ENCODE data around the gene CAPN14. TPM values are rescaled to one million over a fixed set of nuclear protein-coding genes. Genes with fewer than 3 reads are reported as not detected.

Gene CAPN14
- total RNA-seq, 1 donor from 2014 or later: 0.14 TPM

DNA sequence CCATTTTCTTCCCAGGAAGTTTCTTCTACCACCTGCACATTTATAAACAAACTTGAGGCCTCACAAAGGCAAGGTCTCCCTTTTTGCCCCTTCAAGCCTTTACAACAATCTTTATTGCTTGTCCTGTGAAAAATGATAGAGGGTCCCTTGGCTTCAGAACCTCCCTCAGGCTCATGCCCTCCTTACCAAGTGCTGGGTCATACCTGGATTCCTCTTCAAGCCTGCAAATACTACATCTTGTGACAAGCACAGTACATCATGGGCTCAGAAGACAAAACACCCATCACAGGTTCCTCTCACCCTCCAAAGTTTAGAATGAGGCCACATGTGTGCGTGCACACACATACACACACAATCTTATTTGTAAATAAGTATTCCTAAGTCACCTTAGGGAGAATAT, 9.1 kb downstream of the CAPN14 start:
- TF ChIP-seq, protein P1, sequence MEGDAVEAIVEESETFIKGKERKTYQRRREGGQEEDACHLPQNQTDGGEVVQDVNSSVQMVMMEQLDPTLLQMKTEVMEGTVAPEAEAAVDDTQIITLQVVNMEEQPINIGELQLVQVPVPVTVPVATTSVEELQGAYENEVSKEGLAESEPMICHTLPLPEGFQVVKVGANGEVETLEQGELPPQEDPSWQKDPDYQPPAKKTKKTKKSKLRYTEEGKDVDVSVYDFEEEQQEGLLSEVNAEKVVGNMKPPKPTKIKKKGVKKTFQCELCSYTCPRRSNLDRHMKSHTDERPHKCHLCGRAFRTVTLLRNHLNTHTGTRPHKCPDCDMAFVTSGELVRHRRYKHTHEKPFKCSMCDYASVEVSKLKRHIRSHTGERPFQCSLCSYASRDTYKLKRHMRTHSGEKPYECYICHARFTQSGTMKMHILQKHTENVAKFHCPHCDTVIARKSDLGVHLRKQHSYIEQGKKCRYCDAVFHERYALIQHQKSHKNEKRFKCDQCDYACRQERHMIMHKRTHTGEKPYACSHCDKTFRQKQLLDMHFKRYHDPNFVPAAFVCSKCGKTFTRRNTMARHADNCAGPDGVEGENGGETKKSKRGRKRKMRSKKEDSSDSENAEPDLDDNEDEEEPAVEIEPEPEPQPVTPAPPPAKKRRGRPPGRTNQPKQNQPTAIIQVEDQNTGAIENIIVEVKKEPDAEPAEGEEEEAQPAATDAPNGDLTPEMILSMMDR (IDR thresholded peaks at IDR 0.05; ENCODE audit: insufficient read depth, low read depth, low read length): no peak
- TF ChIP-seq EZH2 (IDR thresholded peaks at IDR 0.05; ENCODE audit: insufficient read depth, low read length): no peak
- Mint-ChIP-seq H3K4me3 (ENCODE audit: unreplicated experiment) (no peak overlapping the region), H3K27me3 (ENCODE audit: low read depth, unreplicated experiment) (peaks cover 14% of the 10 kb centered on the region), H3K9me3 (ENCODE audit: unreplicated experiment) (no peaks in the 10 kb centered on the region), H3K36me3 (ENCODE audit: low read depth, unreplicated experiment) (no peaks in the 10 kb centered on the region), H3K27ac (ENCODE audit: unreplicated experiment) (no peak overlapping the region), H3K4me1 (ENCODE audit: low read depth, unreplicated experiment) (peaks cover 6% of the 10 kb centered on the region)
- H3K4me1 ChIP-seq (ENCODE audit: insufficient read depth, low read length): no peaks in the 10 kb centered on the region
- no peak overlapping the region for H3K4me3 ChIP-seq (ENCODE audit: insufficient read depth, low read depth, low read length)
- no peaks in the 10 kb centered on the region for H3K9me3 ChIP-seq (ENCODE audit: insufficient read depth, low read depth, low read length)
- H3K79me2 ChIP-seq (ENCODE audit: insufficient read depth, low read length): no peaks in the 10 kb centered on the region
- no peak overlapping the region for H3K9ac ChIP-seq (ENCODE audit: low read length)
- H3K27me3 ChIP-seq (ENCODE audit: insufficient read depth, low read length): no peaks in the 10 kb centered on the region
- H2AFZ ChIP-seq (ENCODE audit: low read depth, low read length): no peak overlapping the region
- no peak overlapping the region for H3K4me2 ChIP-seq (ENCODE audit: low read length)
- H3K36me3 ChIP-seq (ENCODE audit: insufficient read depth, low read length): no peaks in the 10 kb centered on the region
- FAIRE-seq: no peak
- H3K27ac ChIP-seq (ENCODE audit: low read depth, low read length): no peak overlapping the region
- no peaks in the 10 kb centered on the region for H4K20me1 ChIP-seq (ENCODE audit: insufficient read depth, low read length)
- DNase-seq (ENCODE audit: low read depth): no peak

GRCh38 chr2:31207790-31208189, 9.5 kb downstream of the CAPN14 start:
- peaks cover 2% of the 10 kb centered on the region for H3K4me1 Mint-ChIP-seq (ENCODE audit: low read depth, unreplicated experiment)
- FAIRE-seq: no peak
- Histone ChIP-seq H4K20me1 (ENCODE audit: insufficient read depth, low read length) (no peaks in the 10 kb centered on the region), H3K36me3 (ENCODE audit: insufficient read depth, low read length) (no peaks in the 10 kb centered on the region), H3K27me3 (ENCODE audit: insufficient read depth, low read length) (no peaks in the 10 kb centered on the region), H3K9me3 (ENCODE audit: insufficient read depth, low read depth, low read length) (no peaks in the 10 kb centered on the region), H3K4me2 (ENCODE audit: low read length) (no peak overlapping the region), H3K4me3 (ENCODE audit: insufficient read depth, low read depth, low read length) (no peak overlapping the region), H3K79me2 (ENCODE audit: insufficient read depth, low read length) (no peaks in the 10 kb centered on the region), H2AFZ (ENCODE audit: low read depth, low read length) (no peak overlapping the region), H3K9ac (ENCODE audit: low read length) (no peak overlapping the region), H3K27ac (ENCODE audit: low read depth, low read length) (no peak overlapping the region), H3K4me1 (ENCODE audit: insufficient read depth, low read length) (no peaks in the 10 kb centered on the region)
- H3K4me3 Mint-ChIP-seq (ENCODE audit: unreplicated experiment): no peak overlapping the region
- H3K9me3 Mint-ChIP-seq (ENCODE audit: unreplicated experiment): no peaks in the 10 kb centered on the region
- no peak for TF ChIP-seq EZH2 (IDR thresholded peaks at IDR 0.05; ENCODE audit: insufficient read depth, low read length)
- no peaks in the 10 kb centered on the region for H3K36me3 Mint-ChIP-seq (ENCODE audit: low read depth, unreplicated experiment)
- peaks cover 14% of the 10 kb centered on the region for H3K27me3 Mint-ChIP-seq (ENCODE audit: low read depth, unreplicated experiment)
- no peak overlapping the region for H3K27ac Mint-ChIP-seq (ENCODE audit: unreplicated experiment)
- no peak for DNase-seq (ENCODE audit: low read depth)

GRCh38 chr2:31205613-31206012, 11.7 kb downstream of the CAPN14 start:
- H2AFZ ChIP-seq (ENCODE audit: low read depth, low read length): no peak overlapping the region
- Mint-ChIP-seq H3K4me3 (ENCODE audit: unreplicated experiment) (no peak overlapping the region), H3K27me3 (ENCODE audit: low read depth, unreplicated experiment) (peaks cover 22% of the 10 kb centered on the region), H3K9me3 (ENCODE audit: unreplicated experiment) (peaks cover 2% of the 10 kb centered on the region), H3K36me3 (ENCODE audit: low read depth, unreplicated experiment) (no peaks in the 10 kb centered on the region), H3K4me1 (ENCODE audit: low read depth, unreplicated experiment) (no peaks in the 10 kb centered on the region), H3K27ac (ENCODE audit: unreplicated experiment) (no peak overlapping the region)
- H3K27ac ChIP-seq (ENCODE audit: low read depth, low read length): no peak overlapping the region
- H3K27me3 ChIP-seq (ENCODE audit: insufficient read depth, low read length): no peaks in the 10 kb centered on the region
- no peak overlapping the region for H3K9ac ChIP-seq (ENCODE audit: low read length)
- no peak for FAIRE-seq
- TF ChIP-seq, protein P1 (IDR thresholded peaks at IDR 0.05; ENCODE audit: insufficient read depth, low read depth, low read length): no peak
- no peak for TF ChIP-seq EZH2 (IDR thresholded peaks at IDR 0.05; ENCODE audit: insufficient read depth, low read length)
- no peak overlapping the region for H3K4me3 ChIP-seq (ENCODE audit: insufficient read depth, low read depth, low read length)
- no peaks in the 10 kb centered on the region for H4K20me1 ChIP-seq (ENCODE audit: insufficient read depth, low read length)
- peaks cover 3% of the 10 kb centered on the region for H3K9me3 ChIP-seq (ENCODE audit: insufficient read depth, low read depth, low read length)
- H3K36me3 ChIP-seq (ENCODE audit: insufficient read depth, low read length): no peaks in the 10 kb centered on the region
- H3K4me1 ChIP-seq (ENCODE audit: insufficient read depth, low read length): no peaks in the 10 kb centered on the region
- no peak for DNase-seq (ENCODE audit: low read depth)
- no peak overlapping the region for H3K4me2 ChIP-seq (ENCODE audit: low read length)
- H3K79me2 ChIP-seq (ENCODE audit: insufficient read depth, low read length): no peaks in the 10 kb centered on the region

All from astrocyte (in vitro differentiated cells and primary cell).